GM10266 (cell line): ENCODE measurements around the gene GINS2.

Source experiments
- DNase-seq: peaks from one replicate; pipeline ENCODE4 v3.0.0; 2012; ENCODE audit errors: extremely low spot score
- CTCF ChIP-seq: IDR thresholded peaks from 2 replicates; pipeline ENCODE4 v1.5.1; 2012; ENCODE audit warnings: mild to moderate bottlenecking, low read depth; ENCODE audit not compliant: control insufficient read depth, insufficient read depth; ENCODE audit errors: missing control alignments

GINS2 gene

GRCh38 chr16:85722128-85722893 lies 33.6 kb upstream of the GINS2 start:
- no peak for DNase-seq
- TF ChIP-seq CTCF: no peak

GRCh38 chr16:85720302-85720637 lies 31.5 kb upstream of the GINS2 start:
- TF ChIP-seq CTCF: no peak
- DNase-seq: no peak

DNA sequence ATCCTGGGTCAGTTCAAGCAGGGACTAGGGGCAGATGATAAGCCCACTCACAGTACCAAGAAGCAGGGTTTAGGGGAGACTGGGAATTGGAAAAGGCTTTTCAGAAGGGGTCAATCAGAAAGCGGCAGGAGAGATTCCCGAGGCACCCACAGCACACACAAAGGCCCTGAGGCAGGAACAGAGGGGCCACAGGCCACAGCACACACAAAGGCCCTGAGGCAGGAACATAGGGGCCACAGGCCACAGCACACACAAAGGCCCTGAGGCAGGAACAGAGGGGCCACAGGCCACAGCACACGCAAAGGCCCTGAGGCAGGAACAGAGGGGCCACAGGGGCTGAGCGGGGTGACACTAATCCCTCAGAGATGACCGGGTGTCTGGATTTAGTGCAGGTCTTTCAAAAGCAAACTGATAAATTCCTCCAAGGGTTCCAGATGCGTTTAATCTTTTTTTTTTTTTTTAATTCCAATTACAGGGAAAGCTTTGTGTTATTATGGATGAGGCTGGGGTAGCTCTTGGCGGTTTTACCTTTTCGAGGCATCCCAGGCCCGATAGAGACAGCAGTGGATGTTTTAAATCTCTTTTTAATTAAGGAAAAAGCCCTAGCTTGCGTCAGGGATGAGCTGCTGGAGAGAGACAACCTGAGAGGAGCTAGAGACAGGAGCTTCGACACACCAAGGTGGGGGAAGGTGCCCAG lies 31.0 kb upstream of the GINS2 start:
- DNase-seq: no peak
- no peak for TF ChIP-seq CTCF

- DNase-seq: no peak
- peak; percentile 62 for TF ChIP-seq CTCF
Measured at GRCh38 chr16:85718682-85719081, 29.9 kb upstream of the GINS2 start.

DNA sequence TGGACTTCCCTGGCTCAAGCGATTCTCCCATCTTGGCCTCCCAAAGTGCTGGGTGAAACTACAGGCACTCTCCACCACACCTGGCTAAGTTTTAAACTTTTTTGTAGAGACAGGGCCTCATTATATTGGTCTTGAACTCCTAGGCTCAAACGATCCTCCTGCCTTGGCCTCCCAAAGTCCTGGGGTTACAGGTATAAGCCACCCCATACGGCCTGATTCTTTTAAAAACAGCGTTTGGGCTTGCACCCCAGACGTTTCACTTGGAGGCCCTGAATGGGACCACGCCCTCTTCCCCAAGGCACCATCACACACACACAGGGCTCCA lies 29.4 kb upstream of the GINS2 start:
- no peak for TF ChIP-seq CTCF
- no peak for DNase-seq

DNA sequence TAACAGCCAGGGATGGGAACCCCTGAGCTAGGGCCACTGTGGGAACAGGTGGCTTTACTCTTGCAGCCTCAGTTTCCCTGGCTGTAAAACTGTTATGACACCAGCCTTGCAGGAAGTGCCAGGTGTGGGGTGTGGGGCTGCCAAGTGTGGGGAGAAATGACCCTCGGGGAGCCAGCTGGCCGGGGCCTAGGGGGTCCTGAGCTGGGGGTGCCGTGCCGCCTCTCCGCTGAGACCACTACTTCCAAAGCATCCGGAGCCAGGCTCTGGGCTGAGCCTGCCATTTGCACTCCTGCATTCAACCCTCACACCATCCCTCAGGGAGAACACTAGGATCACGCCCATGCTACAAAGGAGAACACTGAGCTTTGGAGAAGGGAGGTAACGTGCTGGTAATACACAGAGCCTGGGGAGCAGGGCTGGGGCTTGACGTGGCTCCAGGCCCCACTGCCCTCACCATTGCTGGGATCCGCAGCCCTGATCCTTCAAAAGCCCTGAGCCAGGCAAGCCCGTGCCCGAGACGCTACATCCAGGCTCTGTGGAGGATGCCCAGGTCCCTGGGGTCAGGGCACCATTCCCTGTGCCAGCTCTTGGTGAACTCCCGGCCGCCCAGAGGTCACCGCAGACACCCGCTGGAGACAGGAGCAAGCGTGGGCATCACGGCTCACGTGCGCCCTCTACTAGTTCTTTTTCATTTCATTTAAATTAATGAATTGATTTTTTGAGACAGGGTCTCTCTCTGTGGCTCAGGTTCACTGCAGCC lies 28.8 kb upstream of the GINS2 start:
- TF ChIP-seq CTCF: peak; percentile 65
- DNase-seq: peak; percentile 78

GRCh38 chr16:85716680-85717038 lies 27.9 kb upstream of the GINS2 start:
- no peak for TF ChIP-seq CTCF
- DNase-seq: no peak
